Astrocyte (in vitro differentiated cells and primary cell): ENCODE data around the gene PTTG1. TPM values are rescaled to one million over a fixed set of nuclear protein-coding genes. Genes with fewer than 3 reads are reported as not detected.

ENCODE experiments used
- DNase-seq: peaks from one replicate; pipeline ENCODE4 v3.0.0-alpha.2; 2010; ENCODE audit warnings: low read depth
- FAIRE-seq: peaks from 2 replicates; lab custom pipeline; 2011; peaks lifted over from hg19 to GRCh38; lab: Jason Lieb, UNC
- H2AFZ ChIP-seq: 2 replicates; pipeline ENCODE4 v1.6.0; 2012; ENCODE audit warnings: low read depth, low read length, inconsistent platforms
- H3K27ac ChIP-seq: 2 replicates; pipeline ENCODE4 v1.5.1; 2011; ENCODE audit warnings: low read depth, low read length, inconsistent platforms
- H3K27me3 ChIP-seq: 2 replicates; pipeline ENCODE4 v1.6.0; 2011; ENCODE audit warnings: low read length, inconsistent platforms; ENCODE audit not compliant: insufficient read depth
- H3K36me3 ChIP-seq: 2 replicates; pipeline ENCODE4 v1.5.1; 2011; ENCODE audit warnings: low read length, inconsistent platforms; ENCODE audit not compliant: insufficient read depth
- H3K4me1 ChIP-seq: 2 replicates; pipeline ENCODE4 v1.5.1; 2011; ENCODE audit warnings: low read length, inconsistent platforms; ENCODE audit not compliant: insufficient read depth
- H3K4me2 ChIP-seq: 2 replicates; pipeline ENCODE4 v1.6.0; 2012; ENCODE audit warnings: low read length, inconsistent platforms
- H3K4me3 ChIP-seq: 2 replicates; pipeline ENCODE4 v1.5.1; 2011; ENCODE audit warnings: low read depth, mild to moderate bottlenecking, low read length, inconsistent platforms; ENCODE audit not compliant: insufficient read depth
- H3K79me2 ChIP-seq: 2 replicates; pipeline ENCODE4 v1.6.0; 2012; ENCODE audit warnings: mild to moderate bottlenecking, low read length, inconsistent platforms; ENCODE audit not compliant: insufficient read depth
- H3K9ac ChIP-seq: 2 replicates; pipeline ENCODE4 v1.6.0; 2012; ENCODE audit warnings: mild to moderate bottlenecking, low read length, inconsistent platforms
- H3K9me3 ChIP-seq: 2 replicates; pipeline ENCODE4 v1.5.1; 2012; ENCODE audit warnings: low read depth, mild to moderate bottlenecking, low read length, inconsistent platforms; ENCODE audit not compliant: insufficient read depth
- H4K20me1 ChIP-seq: 2 replicates; pipeline ENCODE4 v1.6.0; 2012; ENCODE audit warnings: low read length, inconsistent platforms; ENCODE audit not compliant: insufficient read depth
- H3K27ac Mint-ChIP-seq: one replicate; pipeline ENCODE4 v1.8.0; 2021; ENCODE audit warnings: mild to moderate bottlenecking, mixed read lengths; ENCODE audit not compliant: unreplicated experiment
- H3K27me3 Mint-ChIP-seq: one replicate; pipeline ENCODE4 v1.8.0; 2021; ENCODE audit warnings: low read depth, mixed read lengths; ENCODE audit not compliant: unreplicated experiment
- H3K36me3 Mint-ChIP-seq: one replicate; pipeline ENCODE4 v1.8.0; 2021; ENCODE audit warnings: low read depth, mixed read lengths; ENCODE audit not compliant: unreplicated experiment
- H3K4me1 Mint-ChIP-seq: one replicate; pipeline ENCODE4 v1.8.0; 2021; ENCODE audit warnings: low read depth, mixed read lengths; ENCODE audit not compliant: unreplicated experiment
- H3K4me3 Mint-ChIP-seq: one replicate; pipeline ENCODE4 v1.8.0; 2021; ENCODE audit warnings: mild to moderate bottlenecking, moderate library complexity, mixed read lengths; ENCODE audit not compliant: unreplicated experiment
- H3K9me3 Mint-ChIP-seq: one replicate; pipeline ENCODE4 v1.8.0; 2021; ENCODE audit warnings: mild to moderate bottlenecking, mixed read lengths; ENCODE audit not compliant: unreplicated experiment
- CTCF ChIP-seq: IDR thresholded peaks from 2 replicates; pipeline ENCODE4 v1.5.1; 2011; ENCODE audit warnings: low read depth, mild to moderate bottlenecking, inconsistent platforms, low read length, moderate library complexity; ENCODE audit not compliant: insufficient read depth
- EZH2 ChIP-seq: IDR thresholded peaks from 2 replicates; pipeline ENCODE4 v1.6.1; 2012; ENCODE audit warnings: mild to moderate bottlenecking, low read length, inconsistent platforms; ENCODE audit not compliant: insufficient read depth
- total RNA-seq: library from RNA; stranded (reverse); gene quantifications from 2 replicates; pipeline ENCODE4 v1.2.1, GENCODE V29; 2021

PTTG1 gene
- total RNA-seq, 1 donor from 2014 or later = 20.4 TPM

DNA sequence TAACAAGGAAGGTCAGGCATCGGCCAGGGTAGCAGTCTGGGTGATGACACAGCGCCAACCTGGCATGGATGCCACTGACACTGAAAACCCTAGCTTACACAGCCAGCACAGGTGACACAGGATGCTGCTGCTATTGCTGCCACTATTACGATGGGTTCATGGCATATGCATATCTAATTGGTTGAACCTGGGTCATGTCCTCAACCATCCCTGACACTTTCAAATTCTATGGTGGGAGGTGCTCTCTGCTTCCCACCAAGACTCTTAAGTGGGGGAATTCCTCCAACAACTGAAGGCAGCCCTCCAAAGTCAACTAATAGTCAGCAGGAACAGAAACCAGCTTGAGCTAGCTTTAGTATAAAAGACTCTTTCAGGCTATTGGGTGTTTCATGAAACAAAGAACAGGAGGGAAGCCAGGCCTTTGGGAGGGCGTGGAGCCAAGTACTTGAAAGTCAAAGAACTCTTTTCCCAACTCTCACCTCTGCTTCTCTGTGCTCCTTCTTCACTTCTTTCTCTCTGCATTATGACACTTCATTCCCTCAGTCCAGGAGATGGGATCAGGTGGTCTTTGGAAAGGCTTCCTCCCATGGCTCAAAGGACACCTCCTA lies 21.3 kb downstream of the PTTG1 start:
- Histone ChIP-seq H3K36me3 (no peaks in the 10 kb centered on the region), H3K27ac (no peak overlapping the region), H3K9ac (no peak overlapping the region), H3K4me2 (no peak overlapping the region), H3K9me3 (no peaks in the 10 kb centered on the region), H3K4me3 (no peak overlapping the region), H3K79me2 (no peaks in the 10 kb centered on the region), H3K27me3 (no peaks in the 10 kb centered on the region), H3K4me1 (peaks cover 10% of the 10 kb centered on the region), H4K20me1 (no peaks in the 10 kb centered on the region), H2AFZ (no peak overlapping the region)
- FAIRE-seq (no peak), DNase-seq (no peak)
- Mint-ChIP-seq H3K36me3 (no peaks in the 10 kb centered on the region), H3K9me3 (peaks cover under 1% of the 10 kb centered on the region), H3K4me1 (peaks cover 2% of the 10 kb centered on the region), H3K27ac (no peak overlapping the region), H3K4me3 (no peak overlapping the region), H3K27me3 (peaks cover 2% of the 10 kb centered on the region)
- TF ChIP-seq CTCF (no peak), EZH2 (no peak)

- Mint-ChIP-seq H3K9me3 (peaks cover 6% of the 10 kb centered on the region), H3K27me3 (no peaks in the 10 kb centered on the region), H3K27ac (no peak overlapping the region), H3K4me3 (no peak overlapping the region), H3K36me3 (no peaks in the 10 kb centered on the region), H3K4me1 (no peaks in the 10 kb centered on the region)
- H3K27me3 ChIP-seq = no peaks in the 10 kb centered on the region
- H3K27ac ChIP-seq = no peak overlapping the region
- H3K4me2 ChIP-seq = no peak overlapping the region
- no peak overlapping the region for H3K4me3 ChIP-seq
- H3K9me3 ChIP-seq = no peaks in the 10 kb centered on the region
- FAIRE-seq (no peak), DNase-seq (no peak)
- H3K9ac ChIP-seq = no peak overlapping the region
- TF ChIP-seq CTCF (no peak), EZH2 (no peak)
- H2AFZ ChIP-seq = no peak overlapping the region
- no peaks in the 10 kb centered on the region for H3K36me3 ChIP-seq
- no peaks in the 10 kb centered on the region for H4K20me1 ChIP-seq
- H3K4me1 ChIP-seq = no peaks in the 10 kb centered on the region
- no peaks in the 10 kb centered on the region for H3K79me2 ChIP-seq
Measured at GRCh38 chr5:160444407-160444806, 22.8 kb downstream of the PTTG1 start.

GRCh38 chr5:160445132-160445531 lies 23.5 kb downstream of the PTTG1 start:
- no peak overlapping the region for H3K9ac ChIP-seq
- DNase-seq (no peak), FAIRE-seq (no peak)
- TF ChIP-seq CTCF (no peak), EZH2 (no peak)
- Mint-ChIP-seq H3K9me3 (peaks cover 6% of the 10 kb centered on the region), H3K27ac (no peak overlapping the region), H3K27me3 (no peaks in the 10 kb centered on the region), H3K4me3 (no peak overlapping the region), H3K4me1 (no peaks in the 10 kb centered on the region), H3K36me3 (no peaks in the 10 kb centered on the region)
- no peaks in the 10 kb centered on the region for H3K27me3 ChIP-seq
- no peak overlapping the region for H3K27ac ChIP-seq
- no peak overlapping the region for H3K4me3 ChIP-seq
- no peak overlapping the region for H2AFZ ChIP-seq
- H3K36me3 ChIP-seq = no peaks in the 10 kb centered on the region
- H3K4me2 ChIP-seq = no peak overlapping the region
- no peaks in the 10 kb centered on the region for H3K79me2 ChIP-seq
- no peaks in the 10 kb centered on the region for H4K20me1 ChIP-seq
- no peaks in the 10 kb centered on the region for H3K9me3 ChIP-seq
- no peaks in the 10 kb centered on the region for H3K4me1 ChIP-seq
